ENCODE results near the gene SUPT5H.

GRCh38 chr19:39518458-39518857 lies 73.1 kb downstream of the SUPT5H start:
- no peak for TF ChIP-seq POLR2A (IDR thresholded peaks at IDR 0.05)
- TF ChIP-seq CTCF (IDR thresholded peaks at IDR 0.05) = no peak
- no peak for TF ChIP-seq EP300 (IDR thresholded peaks at IDR 0.05)

Measured in ovary (tissue), 3 donors.